ENCODE results near the gene OR56B1.
"Not testable (repeated sequence)": the region's sequence is repeated elsewhere in the genome, so short reads cannot be mapped to it uniquely, and the experiment has no call there.

OR56B1 gene

GRCh38 chr11:5736396-5736795 is at the start of gene OR56B1:
Gene OR56B1, plus strand, starts transcription at chr11:5736448. Its CDS starts 69 bp downstream, at chr11:5736517.
- no peak for DNase-seq

GRCh38 chr11:5688482-5688881 is 47.8 kb upstream of the OR56B1 start:
- no peak for DNase-seq

- peak; percentile 59 for DNase-seq
These were observed 46.7 kb upstream of the OR56B1 start, which contains the start of gene TRIM22 for GRCh38 chr11:5689551-5689983. Gene TRIM22, plus strand, starts transcription at chr11:5689790. Its CDS starts 6,443 bp downstream, at chr11:5696233.

- DNase-seq = no peak
These were observed 46.0 kb upstream of the OR56B1 start for GRCh38 chr11:5690216-5690615.

GRCh38 chr11:5690736-5691135 is 45.5 kb upstream of the OR56B1 start:
- peak; percentile 13 for DNase-seq

- not testable (repeated sequence) for DNase-seq
These were observed 44.8 kb upstream of the OR56B1 start for GRCh38 chr11:5691238-5691963.

- no peak for DNase-seq
These were observed 44.3 kb upstream of the OR56B1 start for GRCh38 chr11:5691964-5692361.

- no peak for DNase-seq
These were observed 41.6 kb upstream of the OR56B1 start for GRCh38 chr11:5694642-5695041.

GRCh38 chr11:5695580-5695979 is 40.7 kb upstream of the OR56B1 start:
- no peak for DNase-seq

GRCh38 chr11:5696210-5696609 is 40.0 kb upstream of the OR56B1 start:
- DNase-seq = no peak

GRCh38 chr11:5698281-5698680 is 38.0 kb upstream of the OR56B1 start:
- DNase-seq = no peak

- DNase-seq = no peak
These were observed 35.7 kb upstream of the OR56B1 start for GRCh38 chr11:5700421-5701054.

GRCh38 chr11:5701055-5701577 is 35.1 kb upstream of the OR56B1 start:
- no peak for DNase-seq

- DNase-seq = no peak
These were observed 32.3 kb upstream of the OR56B1 start for GRCh38 chr11:5703741-5704536.

GRCh38 chr11:5705688-5706087 is 30.6 kb upstream of the OR56B1 start:
- DNase-seq = no peak

GRCh38 chr11:5712507-5712906 is 23.7 kb upstream of the OR56B1 start:
- no peak for DNase-seq

GRCh38 chr11:5713695-5714094 is 22.6 kb upstream of the OR56B1 start:
- no peak for DNase-seq

- DNase-seq = not testable (repeated sequence)
These were observed 19.7 kb upstream of the OR56B1 start for GRCh38 chr11:5716518-5716917.

GRCh38 chr11:5719703-5720495 is 16.3 kb upstream of the OR56B1 start:
- DNase-seq = no peak

GRCh38 chr11:5722622-5723021 is 13.6 kb upstream of the OR56B1 start:
- DNase-seq = no peak

- no peak for DNase-seq
These were observed 9.9 kb upstream of the OR56B1 start for GRCh38 chr11:5726351-5726750.

- DNase-seq = no peak
These were observed 8.6 kb upstream of the OR56B1 start for GRCh38 chr11:5727691-5728090.

All from CD4-positive, alpha-beta T cell treated with Interleukin-17A for 4 hours (primary cell).